ENCODE results near the gene CCDC177.

CCDC177 gene

GRCh38 chr14:69574263-69574953, at the start of gene CCDC177:
Gene CCDC177, minus strand, starts transcription at chr14:69574871. Its CDS starts 1,249 bp downstream, at chr14:69573622.
- intact Hi-C loops (cut with DNase I): no loop called here
- DNase-seq: peak; percentile 33 to 84 (median 72)

GRCh38 chr14:69624136-69624535, 49.5 kb upstream of the CCDC177 start:
- no peak for DNase-seq
- intact Hi-C loops (cut with DNase I): no loop called here

- intact Hi-C loops (cut with DNase I): no loop called here
Measured at GRCh38 chr14:69620981-69621380, 46.3 kb upstream of the CCDC177 start.

GRCh38 chr14:69620211-69620611, 45.5 kb upstream of the CCDC177 start:
- DNase-seq: peak in 1 of 42 donors; percentile 35
- intact Hi-C loops (cut with DNase I): no loop called here

More at GRCh38 chr14:69620981-69621380, 46.3 kb upstream of the CCDC177 start:
- no peak for DNase-seq

DNA sequence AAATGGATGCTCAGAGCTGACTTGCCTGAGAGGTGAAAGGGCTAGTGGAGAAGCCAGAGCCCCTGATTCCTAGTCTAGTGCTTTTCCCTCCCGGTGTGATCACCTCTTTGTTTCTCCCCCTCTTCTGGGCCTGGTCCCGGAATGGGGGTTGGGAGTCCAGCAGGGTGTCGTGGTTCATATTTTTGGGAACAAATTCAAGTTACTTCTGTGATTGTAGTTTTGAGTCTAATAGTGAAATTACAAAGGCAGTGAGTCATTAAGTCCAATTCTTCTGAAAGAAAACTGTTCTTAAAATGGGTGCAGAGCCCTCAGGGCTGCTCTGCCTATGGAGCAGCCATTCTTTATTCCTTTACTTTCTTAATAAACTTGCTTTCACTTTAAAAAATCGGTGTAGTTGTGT, 44.3 kb upstream of the CCDC177 start:
- intact Hi-C loops (cut with DNase I): no loop called here
- no peak for DNase-seq

- DNase-seq: no peak
- intact Hi-C loops (cut with DNase I): no loop called here
Measured at GRCh38 chr14:69617796-69618195, 43.1 kb upstream of the CCDC177 start.

DNA sequence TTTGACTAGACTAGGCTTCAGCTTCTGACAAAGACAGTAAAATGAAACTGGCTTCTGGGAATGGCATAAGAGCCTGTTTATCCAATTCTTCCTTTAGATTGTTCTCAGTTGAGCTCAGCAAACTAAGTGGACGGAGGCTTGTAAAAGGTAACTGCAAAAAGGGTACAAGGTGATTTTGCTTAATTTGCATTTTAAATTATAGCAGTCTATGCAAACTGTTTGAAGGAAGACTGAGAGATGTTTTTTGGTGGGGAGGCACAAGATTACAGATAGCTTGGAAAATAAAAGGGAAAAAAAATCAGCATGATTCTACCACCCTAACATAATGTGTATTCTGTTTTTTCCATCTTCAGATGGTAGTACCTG, 41.7 kb upstream of the CCDC177 start:
- no peak for DNase-seq
- intact Hi-C loops (cut with DNase I): no loop called here

GRCh38 chr14:69615496-69616407, 41.1 kb upstream of the CCDC177 start:
- intact Hi-C loops (cut with DNase I): no loop called here
- peak in 26 of 42 donors; percentile 10 to 67 (median 34) for DNase-seq

GRCh38 chr14:69615121-69615495, 40.4 kb upstream of the CCDC177 start:
- intact Hi-C loops (cut with DNase I): no loop called here
- DNase-seq: no peak

- intact Hi-C loops (cut with DNase I): loop anchor here (5.0 kb wide), 3 partner anchors 73 to 153 kb away; partner anchors contain the start of gene SRSF5
- DNase-seq: peak in 25 of 42 donors; percentile 16 to 68 (median 40)
Measured at GRCh38 chr14:69614592-69614991, 39.9 kb upstream of the CCDC177 start.

DNA sequence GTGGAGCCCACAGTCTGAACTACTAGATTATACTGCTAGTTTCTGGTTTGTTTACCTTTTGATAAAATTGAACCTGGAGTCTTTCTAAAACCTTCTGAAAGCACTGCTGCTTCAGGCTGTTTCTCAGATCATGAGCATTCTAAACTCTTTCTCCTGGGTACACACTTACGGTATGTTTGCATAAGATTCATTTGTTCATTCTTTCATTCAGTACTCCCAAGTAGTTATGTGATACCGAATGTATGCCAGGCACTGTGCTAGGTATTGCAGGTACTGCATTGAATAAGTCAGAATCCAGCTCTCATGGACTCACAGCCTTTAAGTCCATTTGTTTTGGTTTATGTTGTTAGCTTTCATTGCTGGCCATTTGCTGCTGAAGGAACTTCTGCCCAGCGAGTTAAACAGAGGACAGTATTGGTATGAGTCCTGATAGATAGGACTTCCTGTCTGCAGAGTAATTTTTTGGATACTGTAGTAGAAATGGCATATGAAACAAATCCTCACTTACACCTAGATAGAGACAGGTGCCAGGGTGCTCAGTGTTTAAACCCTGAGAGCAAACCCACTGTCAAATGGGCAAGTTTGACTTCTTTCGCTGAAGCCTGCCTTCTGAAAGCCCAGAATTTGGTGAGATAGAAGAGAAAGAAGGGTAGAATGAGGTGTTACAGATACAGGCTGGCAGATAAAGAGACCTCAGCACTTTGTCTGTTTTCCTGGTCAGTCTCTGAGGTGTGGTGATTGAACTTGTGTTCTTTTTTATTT, 38.8 kb upstream of the CCDC177 start:
- intact Hi-C loops (cut with DNase I): loop anchor here (5.0 kb wide), 3 partner anchors 74 to 154 kb away; partner anchors contain the start of gene SRSF5
- DNase-seq: no peak

GRCh38 chr14:69612783-69613130, 38.1 kb upstream of the CCDC177 start:
- intact Hi-C loops (cut with DNase I): loop anchor here (5.0 kb wide), 3 partner anchors 75 to 155 kb away; partner anchors contain the start of gene SRSF5
- DNase-seq: peak in 2 of 42 donors; percentile 18 to 47

DNA sequence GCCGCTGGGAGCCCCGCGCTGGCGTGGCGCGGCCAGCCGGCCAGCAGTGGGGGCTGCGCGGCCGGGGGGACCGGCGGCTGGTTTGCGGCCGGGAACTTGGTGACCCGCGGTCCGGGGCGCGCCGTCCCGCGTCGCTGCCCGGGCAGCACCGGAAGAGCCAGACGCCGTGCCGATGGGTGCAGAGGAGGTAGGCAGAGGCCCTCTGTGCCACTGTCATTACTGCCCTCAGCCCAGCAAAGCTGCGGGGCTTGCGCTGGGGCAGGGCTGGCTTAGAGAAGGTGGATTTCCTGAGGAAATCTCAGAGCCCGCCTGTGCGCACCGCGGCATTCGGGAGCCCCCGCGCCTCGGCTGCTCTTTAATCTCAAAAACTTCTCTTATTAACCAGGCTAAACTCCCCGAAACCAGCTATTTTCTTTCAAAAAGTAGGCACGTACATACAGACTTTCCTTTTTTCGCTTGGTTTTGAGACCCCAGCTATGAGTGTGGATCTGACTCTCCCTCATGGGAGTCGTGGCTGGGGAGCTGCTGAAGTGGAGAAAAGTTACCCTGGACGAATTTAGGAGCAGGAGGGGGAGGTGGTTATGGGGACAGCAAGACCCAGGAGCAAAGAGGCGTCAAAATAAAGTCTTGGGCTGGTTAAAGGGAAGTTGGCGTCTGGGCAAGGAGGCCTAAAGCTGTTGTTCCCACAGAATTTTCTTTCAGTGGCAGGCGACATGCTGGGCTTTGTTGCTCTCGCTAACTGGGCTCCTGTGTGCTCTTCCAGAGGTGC, 37.5 kb upstream of the CCDC177 start:
- peak in 33 of 42 donors; percentile 12 to 59 (median 30) for DNase-seq
- intact Hi-C loops (cut with DNase I): loop anchor here (5.0 kb wide), 3 partner anchors 75 to 155 kb away; partner anchors contain the start of gene SRSF5

- intact Hi-C loops (cut with DNase I): loop anchor here (5.0 kb wide), 3 partner anchors 76 to 156 kb away; partner anchors contain the start of gene SRSF5
Measured at GRCh38 chr14:69611172-69612013, 36.7 kb upstream of the CCDC177 start, which contains the start of gene SUSD6. Gene SUSD6, plus strand, starts transcription at chr14:69611596. Its CDS starts 46,997 bp downstream, at chr14:69658593.

GRCh38 chr14:69610874-69611171, 36.2 kb upstream of the CCDC177 start:
- intact Hi-C loops (cut with DNase I): loop anchor here (5.0 kb wide), 3 partner anchors 76 to 156 kb away; partner anchors contain the start of gene SRSF5
- peak in 5 of 42 donors; percentile 7 to 46 (median 16) for DNase-seq

More at GRCh38 chr14:69611172-69612013, 36.7 kb upstream of the CCDC177 start, which contains the start of gene SUSD6:
- peak; percentile 79 to 96 (median 91) for DNase-seq

DNA sequence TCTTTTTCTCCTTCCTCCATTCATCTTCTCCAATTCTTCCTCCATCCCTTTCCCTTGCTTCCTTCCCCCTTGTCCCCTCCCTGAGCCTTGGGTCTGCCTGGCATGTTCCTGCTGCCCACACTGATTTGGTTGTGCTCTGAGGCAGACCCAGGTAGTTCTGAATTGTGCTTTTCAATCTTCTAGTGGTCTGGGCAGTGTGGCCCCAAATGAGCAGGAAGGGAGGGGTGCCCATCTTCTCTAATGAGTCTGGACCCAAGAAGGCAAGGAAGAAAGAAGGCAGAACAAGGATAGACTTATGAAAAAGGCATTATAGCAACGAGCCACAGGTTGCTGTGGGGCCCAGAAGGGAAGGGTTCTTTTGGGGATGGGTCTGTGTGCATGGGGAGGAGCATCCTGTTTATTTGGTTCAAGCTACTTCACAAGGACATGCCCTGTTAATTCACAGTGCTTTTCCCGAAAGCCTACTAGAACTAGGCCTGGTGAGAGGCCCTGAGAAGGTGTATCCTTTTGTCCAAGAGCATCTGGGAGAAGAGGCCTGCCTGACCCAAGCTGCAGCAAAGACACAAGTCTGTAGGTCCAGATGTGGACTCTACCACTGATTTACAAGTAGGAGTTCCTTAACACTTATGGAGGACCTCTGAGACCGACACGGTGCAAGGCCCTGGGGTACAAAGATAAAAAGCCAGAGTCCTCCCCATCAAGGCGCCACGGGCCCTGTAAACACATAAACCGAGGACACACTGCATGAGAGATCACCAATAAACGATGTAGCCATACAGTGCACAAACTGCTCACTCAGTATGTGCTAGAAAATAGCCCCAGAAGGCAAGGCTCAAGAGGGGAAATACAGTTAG, 35.6 kb upstream of the CCDC177 start:
- intact Hi-C loops (cut with DNase I): loop anchor here (5.0 kb wide), 3 partner anchors 77 to 157 kb away; partner anchors contain the start of gene SRSF5
- peak in 2 of 42 donors; percentile 7 to 13 for DNase-seq

All from head of caudate nucleus (tissue), 42 donors.